Measurements from ENCODE around the gene TIAM2.

- TF ChIP-seq CTCF (conservative IDR thresholded peaks at IDR 0.05; ENCODE audit: low read depth, low read length) = no peak
- TF ChIP-seq EZH2 (IDR thresholded peaks at IDR 0.05; ENCODE audit: borderline replicate concordance, low read depth, low read length, poor library complexity, severe bottlenecking) = no peak
Observed at GRCh38 chr6:155023717-155024116, 28.6 kb downstream of the TIAM2 start.

Measured in A673 (cell line).